K562 (cell line): ENCODE results near the gene OSCP1. TPM values are rescaled to one million over a fixed set of nuclear protein-coding genes. Genes with fewer than 3 reads are reported as not detected.

Experiments
- ATF1 ChIP-seq, 2 experiments: fragments of 450-650 bp in 1 of 2; IDR thresholded peaks; 2 replicates each; pipeline ENCODE4 v1.6.1; 2016; ENCODE audit warnings: missing compliant biosample characterization in 1 of 2, missing genetic modification characterization in 1 of 2
- CBX8 ChIP-seq: fragments of 200-600 bp; sonication (generic); IDR thresholded peaks from 2 replicates; pipeline ENCODE4 v1.6.1; 2012; ENCODE audit warnings: borderline replicate concordance, mixed run types, low read depth, mild to moderate bottlenecking, moderate library complexity, mixed read lengths, low read length, control low read depth, inconsistent platforms; ENCODE audit not compliant: poor library complexity, severe bottlenecking; ENCODE audit errors: extremely low read depth
- E2F5 ChIP-seq: sonication (generic); formaldehyde crosslinking; IDR thresholded peaks from 2 replicates; pipeline ENCODE4 v1.8.0; 2022; ENCODE audit warnings: mild to moderate bottlenecking, missing genetic modification reagents
- FOSL1 ChIP-seq: fragments of 200-800 bp; sonication (Bioruptor generic); conservative IDR thresholded peaks from 2 replicates; pipeline ENCODE4 v1.6.1; 2016; ENCODE audit warnings: missing genetic modification characterization, missing compliant biosample characterization
- GABPA ChIP-seq: fragments of 200-800 bp; sonication (Bioruptor generic); conservative IDR thresholded peaks from 2 replicates; pipeline ENCODE4 v1.6.1; 2016; ENCODE audit warnings: low read depth, missing genetic modification characterization, missing compliant biosample characterization
- GABPB2 ChIP-seq: fragments of 250-450 bp; sonication (Bioruptor Pico); conservative IDR thresholded peaks from 2 replicates; pipeline ENCODE4 v1.5.1; 2021; ENCODE audit warnings: mild to moderate bottlenecking
- NR3C1 ChIP-seq: sonication (generic); formaldehyde crosslinking; IDR thresholded peaks from 2 replicates; pipeline ENCODE4 v1.8.1; 2022; ENCODE audit warnings: missing genetic modification reagents
- POLR2AphosphoS5 ChIP-seq: IDR thresholded peaks from 2 replicates; pipeline ENCODE4 v1.6.1; 2011; ENCODE audit warnings: mild to moderate bottlenecking, low read depth, low read length, moderate library complexity; ENCODE audit not compliant: control insufficient read depth, insufficient read depth
- RAD21 ChIP-seq, 2 experiments: fragments of 250-450 bp in 1 of 2; fragments of 450-650 bp in 1 of 2; sonication (Bioruptor Pico) in 1 of 2; formaldehyde crosslinking in 1 of 2; IDR thresholded peaks in 1 of 2; conservative IDR thresholded peaks in 1 of 2; 2 replicates each; pipeline versions ENCODE4 v1.4.0 to v1.8.0; 2020 to 2022; ENCODE audit warnings: mild to moderate bottlenecking in 2 of 2, moderate library complexity in 1 of 2
- SMARCE1 ChIP-seq: fragments of 450-650 bp; IDR thresholded peaks from 2 replicates; pipeline ENCODE4 v1.7.1; 2016; ENCODE audit warnings: mild to moderate bottlenecking
- SP2 ChIP-seq: IDR thresholded peaks from 2 replicates; pipeline ENCODE4 v1.6.1; 2011; ENCODE audit warnings: mild to moderate bottlenecking, low read depth, low read length, moderate library complexity; ENCODE audit not compliant: poor library complexity, severe bottlenecking; ENCODE audit errors: extremely low read depth
- SREBF1 ChIP-seq: fragments of 150-350 bp; IDR thresholded peaks from 2 replicates; pipeline ENCODE4 v1.6.1; 2014; ENCODE audit warnings: antibody characterized with exemption, low read depth, low read length, borderline replicate concordance
- VEZF1 ChIP-seq: fragments of 200-800 bp; sonication (Bioruptor generic); IDR thresholded peaks from 2 replicates; pipeline ENCODE4 v1.6.1; 2017; ENCODE audit warnings: missing genetic modification characterization, missing compliant biosample characterization
- ZNF583 ChIP-seq: fragments of 250-450 bp; sonication (Bioruptor Pico); IDR thresholded peaks from 2 replicates; pipeline ENCODE4 v1.4.0; 2020
- polyA plus RNA-seq, 8 experiments: library from polyadenylated mRNA; depleted of rRNA in 4 of 8; stranded (reverse) in 5 of 8; unstranded in 3 of 8; fragments of >200 nt; fragmentation: Nextera tagmentation in 2 of 8; fragmentation: Illumina TruSeq in 1 of 8; extraction: Ambion mirVana in 2 of 8; extraction: Trizol in 1 of 8; gene quantifications; 2 replicates each; pipeline versions ENCODE4 v1.2.1 to v1.2.3, GENCODE V29; 2011 to 2014; ENCODE audit warnings: inconsistent platforms in 1 of 8, missing spikeins in 1 of 8
- total RNA-seq, 7 experiments: library from RNA; depleted of rRNA in 6 of 7; stranded (reverse); fragments of >200 nt in 6 of 7; fragmentation: Illumina TruSeq in 2 of 7; extraction: Trizol in 2 of 7; gene quantifications; 2 replicates each; pipeline versions ENCODE4 v1.2.1 to v1.2.3, GENCODE V29; 2011 to 2021; ENCODE audit warnings: low replicate concordance in 1 of 7
- TF ChIP-seq, protein P1 (sequence below), 3 experiments: fragments of 200-800 bp in 1 of 3; fragments of 250-450 bp in 1 of 3; fragments of 450-650 bp in 1 of 3; sonication (Bioruptor Pico) in 1 of 3; sonication (Bioruptor generic) in 1 of 3; formaldehyde crosslinking in 1 of 3; IDR thresholded peaks; 2 replicates each; pipeline versions ENCODE4 v1.6.1 to v1.8.0; 2016 to 2022; ENCODE audit warnings: mild to moderate bottlenecking in 2 of 3, missing genetic modification characterization in 2 of 3, missing compliant biosample characterization in 1 of 3, moderate library complexity in 1 of 3
- TF ChIP-seq, protein P2 (sequence below), 2 experiments: IDR thresholded peaks; 2 replicates each; pipeline ENCODE4 v1.6.1; 2012; ENCODE audit warnings: improper control_type of control experiment in 2 of 2, low read depth in 2 of 2, low read length in 2 of 2, borderline replicate concordance in 1 of 2

OSCP1 gene
- total and polyA plus RNA-seq, 9 of the 15 experiments (the other 6 are each of a cell fraction or from before 2014, with no cell fraction given) = 0.15 to 0.40 (median 0.33) TPM; not detected in 5

GRCh38 chr1:36400825-36401601, 49.2 kb downstream of the OSCP1 start (continued):
- TF ChIP-seq, protein P1, sequence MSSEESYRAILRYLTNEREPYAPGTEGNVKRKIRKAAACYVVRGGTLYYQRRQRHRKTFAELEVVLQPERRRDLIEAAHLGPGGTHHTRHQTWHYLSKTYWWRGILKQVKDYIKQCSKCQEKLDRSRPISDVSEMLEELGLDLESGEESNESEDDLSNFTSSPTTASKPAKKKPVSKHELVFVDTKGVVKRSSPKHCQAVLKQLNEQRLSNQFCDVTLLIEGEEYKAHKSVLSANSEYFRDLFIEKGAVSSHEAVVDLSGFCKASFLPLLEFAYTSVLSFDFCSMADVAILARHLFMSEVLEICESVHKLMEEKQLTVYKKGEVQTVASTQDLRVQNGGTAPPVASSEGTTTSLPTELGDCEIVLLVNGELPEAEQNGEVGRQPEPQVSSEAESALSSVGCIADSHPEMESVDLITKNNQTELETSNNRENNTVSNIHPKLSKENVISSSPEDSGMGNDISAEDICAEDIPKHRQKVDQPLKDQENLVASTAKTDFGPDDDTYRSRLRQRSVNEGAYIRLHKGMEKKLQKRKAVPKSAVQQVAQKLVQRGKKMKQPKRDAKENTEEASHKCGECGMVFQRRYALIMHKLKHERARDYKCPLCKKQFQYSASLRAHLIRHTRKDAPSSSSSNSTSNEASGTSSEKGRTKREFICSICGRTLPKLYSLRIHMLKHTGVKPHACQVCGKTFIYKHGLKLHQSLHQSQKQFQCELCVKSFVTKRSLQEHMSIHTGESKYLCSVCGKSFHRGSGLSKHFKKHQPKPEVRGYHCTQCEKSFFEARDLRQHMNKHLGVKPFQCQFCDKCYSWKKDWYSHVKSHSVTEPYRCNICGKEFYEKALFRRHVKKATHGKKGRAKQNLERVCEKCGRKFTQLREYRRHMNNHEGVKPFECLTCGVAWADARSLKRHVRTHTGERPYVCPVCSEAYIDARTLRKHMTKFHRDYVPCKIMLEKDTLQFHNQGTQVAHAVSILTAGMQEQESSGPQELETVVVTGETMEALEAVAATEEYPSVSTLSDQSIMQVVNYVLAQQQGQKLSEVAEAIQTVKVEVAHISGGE (CRISPR knock-in tag; IDR thresholded peaks at IDR 0.05) = peak in 2 of 3 experiments; percentile 87 to 99; a peak in 4 of 6 replicates
- TF ChIP-seq SMARCE1 = 0 out of 2 replicates have a peak, but pooled peaks have one; percentile 41
- no peak for TF ChIP-seq ATF1 (CRISPR knock-in tag; IDR thresholded peaks at IDR 0.05)
- peak; percentile 62 for TF ChIP-seq ATF1 (tag; IDR thresholded peaks at IDR 0.05)
- TF ChIP-seq RAD21 (CRISPR knock-in tag; conservative IDR thresholded peaks at IDR 0.05 in 1 of 2, IDR thresholded peaks at IDR 0.05 in 1 of 2) = no peak
- TF ChIP-seq E2F5 (CRISPR knock-in tag) = no peak
- no peak for TF ChIP-seq ZNF583 (CRISPR knock-in tag)
- TF ChIP-seq FOSL1 (tag) = 0 out of 2 replicates have a peak, but pooled peaks have one; percentile 14
- TF ChIP-seq SP2 = peak; percentile 9
- peak; percentile 94 for TF ChIP-seq VEZF1 (CRISPR knock-in tag)
- TF ChIP-seq POLR2AphosphoS5 = peak; percentile 77; the same call in 1 of the 2 replicates
- TF ChIP-seq GABPA (tag) = peak; percentile 95
- TF ChIP-seq, protein P2, sequence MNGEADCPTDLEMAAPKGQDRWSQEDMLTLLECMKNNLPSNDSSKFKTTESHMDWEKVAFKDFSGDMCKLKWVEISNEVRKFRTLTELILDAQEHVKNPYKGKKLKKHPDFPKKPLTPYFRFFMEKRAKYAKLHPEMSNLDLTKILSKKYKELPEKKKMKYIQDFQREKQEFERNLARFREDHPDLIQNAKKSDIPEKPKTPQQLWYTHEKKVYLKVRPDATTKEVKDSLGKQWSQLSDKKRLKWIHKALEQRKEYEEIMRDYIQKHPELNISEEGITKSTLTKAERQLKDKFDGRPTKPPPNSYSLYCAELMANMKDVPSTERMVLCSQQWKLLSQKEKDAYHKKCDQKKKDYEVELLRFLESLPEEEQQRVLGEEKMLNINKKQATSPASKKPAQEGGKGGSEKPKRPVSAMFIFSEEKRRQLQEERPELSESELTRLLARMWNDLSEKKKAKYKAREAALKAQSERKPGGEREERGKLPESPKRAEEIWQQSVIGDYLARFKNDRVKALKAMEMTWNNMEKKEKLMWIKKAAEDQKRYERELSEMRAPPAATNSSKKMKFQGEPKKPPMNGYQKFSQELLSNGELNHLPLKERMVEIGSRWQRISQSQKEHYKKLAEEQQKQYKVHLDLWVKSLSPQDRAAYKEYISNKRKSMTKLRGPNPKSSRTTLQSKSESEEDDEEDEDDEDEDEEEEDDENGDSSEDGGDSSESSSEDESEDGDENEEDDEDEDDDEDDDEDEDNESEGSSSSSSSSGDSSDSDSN (IDR thresholded peaks at IDR 0.05; ENCODE audit: borderline replicate concordance in 1 of 2, low read depth in 2 of 2, low read length in 2 of 2) = peak in 1 of 2 experiments; percentile 88; a peak in 2 of 4 replicates
- TF ChIP-seq SREBF1 = no peak
- no peak for TF ChIP-seq GABPB2
- no peak for TF ChIP-seq NR3C1 (CRISPR knock-in tag)
- TF ChIP-seq CBX8 = no peak
